Measurements from ENCODE around the gene MSMB.

DNA sequence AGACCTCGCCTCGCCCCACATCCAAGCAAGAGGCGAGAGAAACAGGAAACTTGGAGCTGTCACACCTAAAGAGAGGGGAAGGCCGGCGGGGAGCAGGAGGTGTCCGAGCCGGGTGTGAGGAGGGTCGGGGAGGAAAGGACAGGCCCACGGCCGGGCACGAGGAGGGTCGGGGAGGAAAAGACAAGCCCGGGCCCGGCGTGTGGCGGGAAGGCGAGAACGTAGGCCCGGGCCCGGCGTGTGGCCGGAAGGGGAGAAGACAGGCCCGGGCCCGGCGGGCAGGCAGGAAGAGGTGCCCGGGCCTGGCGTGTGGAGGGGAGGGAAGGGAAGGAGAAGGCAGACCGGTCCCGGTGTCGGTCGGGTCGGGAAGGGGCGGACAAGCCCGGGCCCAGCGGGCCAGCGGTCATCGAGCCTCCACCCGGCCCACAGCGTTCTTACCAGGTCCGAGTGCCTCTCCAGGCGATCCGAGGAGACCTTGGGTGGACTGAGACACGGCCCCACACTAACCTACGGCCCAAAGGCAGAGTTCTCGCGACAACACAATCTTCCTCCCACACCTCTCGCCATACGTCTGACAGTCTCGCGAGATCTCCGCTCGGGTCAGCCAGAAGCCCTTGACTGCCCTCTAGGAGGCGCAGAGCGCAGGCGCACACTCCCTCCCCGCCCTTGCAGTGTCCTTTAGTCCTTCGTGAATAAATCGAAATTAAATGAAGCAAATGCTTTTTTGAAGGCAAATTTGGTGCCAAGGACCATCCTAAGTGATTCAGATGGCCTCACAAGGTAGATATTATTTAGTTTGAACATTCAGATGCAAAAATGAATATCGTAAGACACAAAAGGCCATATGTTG lies 15.8 kb downstream of the MSMB start, which contains the start of gene NCOA4:
- TF ChIP-seq, protein P1, sequence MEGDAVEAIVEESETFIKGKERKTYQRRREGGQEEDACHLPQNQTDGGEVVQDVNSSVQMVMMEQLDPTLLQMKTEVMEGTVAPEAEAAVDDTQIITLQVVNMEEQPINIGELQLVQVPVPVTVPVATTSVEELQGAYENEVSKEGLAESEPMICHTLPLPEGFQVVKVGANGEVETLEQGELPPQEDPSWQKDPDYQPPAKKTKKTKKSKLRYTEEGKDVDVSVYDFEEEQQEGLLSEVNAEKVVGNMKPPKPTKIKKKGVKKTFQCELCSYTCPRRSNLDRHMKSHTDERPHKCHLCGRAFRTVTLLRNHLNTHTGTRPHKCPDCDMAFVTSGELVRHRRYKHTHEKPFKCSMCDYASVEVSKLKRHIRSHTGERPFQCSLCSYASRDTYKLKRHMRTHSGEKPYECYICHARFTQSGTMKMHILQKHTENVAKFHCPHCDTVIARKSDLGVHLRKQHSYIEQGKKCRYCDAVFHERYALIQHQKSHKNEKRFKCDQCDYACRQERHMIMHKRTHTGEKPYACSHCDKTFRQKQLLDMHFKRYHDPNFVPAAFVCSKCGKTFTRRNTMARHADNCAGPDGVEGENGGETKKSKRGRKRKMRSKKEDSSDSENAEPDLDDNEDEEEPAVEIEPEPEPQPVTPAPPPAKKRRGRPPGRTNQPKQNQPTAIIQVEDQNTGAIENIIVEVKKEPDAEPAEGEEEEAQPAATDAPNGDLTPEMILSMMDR (conservative IDR thresholded peaks at IDR 0.05; ENCODE audit: low read length) = peak; percentile 83
- no peak for TF ChIP-seq EZH2phosphoT487 (IDR thresholded peaks at IDR 0.05; ENCODE audit: borderline replicate concordance, low read depth, low read length)
